HG02885 (cell line): ENCODE data around the gene ZNRF1.
"Not testable (repeated sequence)": the region's sequence is repeated elsewhere in the genome, so short reads cannot be mapped to it uniquely, and the experiment has no call there.

ENCODE experiments used
- ATAC-seq: cut with Tn5 transposase; IDR thresholded peaks from one replicate; pipeline ENCODE4 v1.9.1; 2021; ENCODE audit warnings: mild to moderate bottlenecking; ENCODE audit not compliant: unreplicated experiment, poor library complexity

ZNRF1 gene

GRCh38 chr16:75024594-75024993, 25.8 kb downstream of the ZNRF1 start:
- ATAC-seq = no peak

DNA sequence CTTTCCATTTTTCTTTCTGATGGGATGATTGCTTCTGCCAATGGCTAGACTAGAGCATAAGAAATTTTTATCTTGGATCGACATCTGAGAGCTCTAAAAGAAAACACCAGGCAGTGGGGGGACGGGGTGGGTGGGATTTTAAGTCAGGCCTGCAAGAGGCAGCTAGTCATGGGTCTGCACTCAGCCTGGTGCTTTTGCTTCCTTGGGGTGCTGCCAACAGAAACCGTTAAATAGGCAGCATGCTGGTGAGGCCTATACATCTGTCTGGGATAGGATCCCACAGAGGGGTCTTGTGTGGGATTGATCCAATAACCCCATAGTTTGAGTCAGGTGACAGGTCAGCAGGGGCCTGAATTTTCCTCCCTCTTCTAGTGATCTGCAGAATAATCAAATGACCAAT, 26.9 kb downstream of the ZNRF1 start:
- no peak for ATAC-seq

DNA sequence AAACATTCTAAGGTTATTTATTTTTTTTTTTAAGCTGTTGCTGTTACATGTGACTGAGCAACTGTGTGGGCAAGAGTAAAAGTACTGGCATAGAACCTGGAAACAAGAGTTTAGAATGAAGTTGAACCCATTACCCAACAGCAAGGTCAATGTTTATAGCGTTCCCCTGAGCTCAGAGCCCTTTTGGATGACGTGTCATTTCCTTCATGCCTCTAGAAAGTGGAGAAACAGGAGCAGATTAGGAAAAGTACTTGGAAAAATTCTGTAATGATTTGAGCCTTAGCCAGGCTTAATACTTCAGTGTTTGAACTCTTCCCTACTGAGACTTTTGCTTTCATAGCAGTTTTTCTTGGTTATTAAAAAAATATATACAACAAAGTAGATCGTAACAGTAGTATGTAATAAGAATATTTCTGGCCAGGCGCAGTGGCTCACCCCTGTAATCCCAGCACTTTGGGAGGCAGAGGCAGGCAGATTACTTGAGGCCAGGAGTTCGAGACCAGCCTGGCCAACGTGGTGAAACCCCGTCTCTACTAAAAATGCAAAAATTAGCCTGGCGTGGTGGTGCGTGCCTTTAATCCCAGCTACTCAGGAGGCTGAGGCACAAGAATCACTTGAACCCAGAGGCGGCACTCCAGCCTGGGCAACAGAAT, 27.5 kb downstream of the ZNRF1 start:
- not testable (repeated sequence) for ATAC-seq

- ATAC-seq = no peak
These were observed 28.1 kb downstream of the ZNRF1 start for GRCh38 chr16:75026892-75027391.

DNA sequence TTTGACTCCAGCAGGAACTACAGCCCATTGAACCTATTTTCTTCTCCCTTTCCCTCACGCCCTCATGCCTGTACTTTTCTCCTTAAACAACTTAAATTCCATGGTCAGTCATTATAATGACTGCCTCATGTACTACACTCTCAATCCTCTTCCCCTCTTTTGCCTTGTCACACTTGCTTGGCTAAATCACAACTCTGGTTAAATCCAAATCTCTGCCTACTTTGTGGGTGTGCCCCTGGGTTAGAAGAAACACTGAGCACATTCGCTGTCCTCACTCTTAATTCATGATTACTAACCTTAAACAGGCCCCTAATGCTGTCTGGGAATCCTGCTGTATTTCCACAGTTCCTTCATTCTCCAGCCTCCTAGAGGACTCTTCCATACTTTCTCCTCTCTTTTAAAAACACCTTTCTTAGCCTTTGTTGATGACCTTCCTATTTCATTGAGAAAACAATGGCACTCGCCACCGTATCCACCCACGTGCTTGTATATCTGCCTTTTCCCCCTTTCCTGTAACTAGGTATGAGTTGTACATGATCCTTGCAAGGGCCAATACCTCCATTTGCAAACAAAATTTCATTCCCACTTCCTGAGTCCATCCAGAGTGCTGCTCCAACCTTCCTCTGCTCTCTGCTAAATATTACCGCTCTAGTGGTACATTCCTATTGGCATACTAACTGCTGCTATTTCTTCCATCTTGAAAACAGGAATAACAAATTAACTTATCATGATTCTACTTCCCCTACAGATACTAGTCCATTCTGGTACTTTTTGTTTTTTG, 28.9 kb downstream of the ZNRF1 start:
- ATAC-seq = no peak

DNA sequence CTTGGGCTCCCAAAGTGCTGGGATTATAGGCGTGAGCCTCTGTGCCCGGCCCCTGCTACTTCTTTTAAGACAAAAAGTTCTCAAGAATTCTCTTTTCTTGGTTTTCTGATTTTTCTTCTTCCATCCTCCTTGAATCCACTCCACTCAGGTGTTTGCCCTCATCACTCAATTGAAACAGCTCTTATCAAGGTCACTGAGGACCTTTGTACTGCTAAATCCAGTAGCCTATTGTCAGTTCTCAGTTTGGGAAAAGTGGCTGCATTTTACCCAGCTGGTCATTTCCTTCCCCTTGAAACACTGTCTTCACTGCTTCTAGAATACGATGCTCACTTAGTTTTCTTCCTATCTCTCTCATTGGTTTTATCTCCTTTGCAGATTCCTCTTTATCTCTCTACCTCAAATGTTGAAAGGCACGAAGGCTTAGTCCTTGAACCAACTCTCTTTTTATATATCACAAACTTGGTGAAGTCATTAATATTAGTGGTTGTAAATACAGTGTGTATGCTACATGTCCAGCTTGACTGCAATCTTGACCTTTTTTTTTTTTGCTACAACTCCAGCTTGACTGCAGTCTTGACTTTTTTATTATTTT, 29.8 kb downstream of the ZNRF1 start:
- ATAC-seq = no peak

DNA sequence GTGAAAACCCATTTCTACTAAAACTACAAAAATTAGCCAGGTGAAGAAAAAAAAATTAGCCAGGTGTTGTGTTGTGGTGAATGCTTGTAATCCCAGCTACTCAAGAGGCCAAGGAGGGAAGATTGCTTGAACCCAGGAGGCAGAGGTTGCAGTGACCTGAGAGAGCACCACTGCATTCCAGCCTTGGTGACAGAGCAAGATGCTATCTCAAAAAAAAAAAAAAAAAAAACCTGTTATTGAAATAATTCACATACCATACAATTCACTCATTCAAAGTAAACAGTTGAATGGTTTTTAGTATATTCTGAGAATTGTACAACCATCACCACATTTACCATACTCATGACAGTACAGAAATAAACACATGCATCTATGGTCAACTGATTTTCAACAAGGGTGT, 31.0 kb downstream of the ZNRF1 start:
- ATAC-seq = no peak

- ATAC-seq = no peak
These were observed 33.8 kb downstream of the ZNRF1 start for GRCh38 chr16:75032655-75033054.

- ATAC-seq = no peak
These were observed 36.7 kb downstream of the ZNRF1 start for GRCh38 chr16:75035410-75035968.

- ATAC-seq = no peak
These were observed 39.4 kb downstream of the ZNRF1 start for GRCh38 chr16:75038036-75038858.

DNA sequence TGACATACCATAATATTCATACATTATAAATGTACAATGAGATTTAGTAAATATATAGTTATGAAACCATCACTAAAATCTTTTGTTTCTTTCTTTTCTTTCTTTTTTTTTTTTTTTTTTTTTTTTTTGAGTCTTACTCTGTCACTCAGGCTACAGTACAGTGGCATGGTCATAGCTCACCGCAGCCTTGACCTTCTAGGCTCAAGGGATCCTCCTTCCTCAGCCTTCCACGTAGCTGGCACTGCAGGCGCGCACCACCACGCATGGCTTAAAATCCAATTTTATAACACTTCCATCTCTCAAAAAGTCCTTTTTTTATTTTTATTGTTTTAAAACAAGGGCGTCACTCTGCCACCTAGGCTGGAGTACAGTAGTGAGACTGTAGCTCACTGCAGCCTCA, 41.1 kb downstream of the ZNRF1 start:
- ATAC-seq = no peak

- ATAC-seq = no peak
These were observed 43.8 kb downstream of the ZNRF1 start for GRCh38 chr16:75042426-75043174.

DNA sequence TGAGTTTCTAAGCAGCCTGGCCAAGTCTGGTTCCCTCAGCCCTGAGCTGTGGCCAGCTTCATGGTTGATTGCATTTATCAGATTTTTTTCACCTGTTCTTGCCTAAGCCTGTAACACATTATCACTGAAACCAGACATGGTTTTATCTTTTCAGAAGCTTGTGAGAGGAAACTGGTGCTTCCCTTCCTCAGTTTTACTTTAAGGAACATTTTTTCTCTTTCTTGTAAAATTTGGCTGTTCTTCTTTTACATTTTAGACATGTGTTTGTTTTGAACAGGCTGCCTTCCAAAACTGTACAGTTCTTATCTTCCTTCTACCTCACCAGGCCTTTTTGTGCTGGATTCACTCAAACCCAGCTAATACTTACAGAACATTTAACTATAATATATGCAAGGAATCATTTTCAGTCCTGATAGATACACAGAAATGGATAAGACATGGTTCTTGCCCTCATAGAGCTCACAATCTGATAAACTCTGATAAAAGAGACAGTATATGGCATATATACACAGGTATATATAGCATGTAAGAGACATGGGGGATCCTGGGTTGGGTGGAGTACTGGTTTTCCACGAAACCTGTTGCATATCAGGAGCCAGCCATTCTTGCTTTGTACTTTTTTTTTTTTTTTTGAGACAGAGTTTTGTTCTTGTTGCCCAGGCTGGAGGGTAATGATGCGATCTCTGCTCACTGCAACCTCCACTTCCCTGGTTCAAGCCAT, 44.5 kb downstream of the ZNRF1 start:
- peak; percentile 72 for ATAC-seq

DNA sequence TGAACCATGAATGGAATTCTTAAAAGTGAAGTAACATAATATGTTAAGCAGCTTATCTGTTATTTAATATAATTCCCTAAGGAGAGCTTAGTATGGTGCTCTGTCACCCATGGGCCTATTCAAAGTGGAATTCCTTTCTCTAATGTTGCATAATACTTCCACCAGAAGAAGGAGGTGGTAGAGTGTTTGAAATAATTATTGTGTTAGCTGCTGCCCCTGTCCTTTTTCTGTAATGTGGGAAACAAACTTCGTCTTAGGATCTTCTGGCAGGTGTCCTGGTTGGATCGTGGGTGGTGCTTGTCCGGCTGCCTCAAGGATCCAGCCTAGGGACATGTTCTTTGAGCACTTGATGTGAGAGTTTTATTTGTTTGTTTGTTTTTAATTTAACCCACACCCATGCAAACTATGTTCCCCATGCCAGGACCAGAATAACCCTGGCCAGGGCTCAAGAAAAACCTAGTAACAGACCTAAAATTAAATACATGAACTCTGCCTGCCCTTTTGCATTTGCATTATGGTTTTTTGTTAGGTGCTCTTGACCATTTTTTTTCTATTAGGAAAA, 46.1 kb downstream of the ZNRF1 start:
- ATAC-seq = no peak

- ATAC-seq = no peak
These were observed 46.6 kb downstream of the ZNRF1 start for GRCh38 chr16:75045424-75045823.

- no peak for ATAC-seq
These were observed 49.2 kb downstream of the ZNRF1 start for GRCh38 chr16:75048054-75048453.

GRCh38 chr16:75048530-75048929, 49.7 kb downstream of the ZNRF1 start:
- ATAC-seq = no peak

GRCh38 chr16:75052481-75053202, 53.8 kb downstream of the ZNRF1 start:
- no peak for ATAC-seq
